ENCODE measurements around the gene FKBP3. TPM values are rescaled to one million over a fixed set of nuclear protein-coding genes. Genes with fewer than 3 reads are reported as not detected.

The FKBP3 gene
- total and polyA plus RNA-seq, 2 of the 8 experiments (the other 6 are each of a cell fraction or from before 2014, with no cell fraction given), result 36.0 to 149 TPM

GRCh38 chr14:45083976-45084722 is 50.1 kb downstream of the FKBP3 start, which contains the start of gene PRPF39:
PRPF39 (plus strand) TSS chr14:45084116; CDS start chr14:45095240, 11,124 bp downstream.
- Histone ChIP-seq H3K23ac (ENCODE audit: insufficient read length) (no peak within 1 kb of the TSS), H2BK120ac (replicated peaks; ENCODE audit: low read depth, low read length) (no peak within 1 kb of the TSS), H4K20me1 (replicated peaks in 1 of 2; ENCODE audit: control insufficient read depth in 1 of 2, insufficient read depth in 2 of 2, low read length in 2 of 2) (peaks cover 0 to 8% of the 10 kb centered on the region in 2 experiments), H3K14ac (ENCODE audit: insufficient read length) (peak within 1 kb of the TSS; percentile 77), H2AFZ (ENCODE audit: low read length) (peak within 1 kb of the TSS; percentile 99), H3K27me3 (replicated peaks in 1 of 4; ENCODE audit: control insufficient read depth in 3 of 4, extremely low read depth in 1 of 4, insufficient read depth in 3 of 4, low read length in 3 of 4) (no peaks in the 10 kb centered on the region), H2BK12ac (ENCODE audit: low read depth, low read length) (no peak within 1 kb of the TSS; the same call in 1 of the 2 replicates), H2BK5ac (ENCODE audit: low read depth, low read length) (peak within 1 kb of the TSS; percentile 71), H3K4me3 (ENCODE audit: extremely low read depth in 1 of 4, insufficient read depth in 2 of 4, low read depth in 3 of 4, low read length in 4 of 4) (peak within 1 kb of the TSS; percentile 82 to 90 (median 86)), H3K18ac (ENCODE audit: extremely low read depth, low read length) (peak within 1 kb of the TSS; percentile 42), H3K4me2 (ENCODE audit: insufficient read depth in 1 of 2, low read depth in 2 of 2, low read length in 2 of 2) (peak within 1 kb of the TSS; percentile 69 to 73), H2BK15ac (ENCODE audit: low read length) (no peak within 1 kb of the TSS), H4K8ac (ENCODE audit: extremely low read depth, insufficient read depth, low read length) (peak within 1 kb of the TSS; percentile 64; the same call in 1 of the 2 replicates), H4K91ac (replicated peaks; ENCODE audit: insufficient read length, low read length) (no peak within 1 kb of the TSS), H3K79me1 (ENCODE audit: low read depth, low read length) (no peaks in the 10 kb centered on the region; the same call in 1 of the 2 replicates), H2AK5ac (ENCODE audit: low read depth, low read length) (no peak within 1 kb of the TSS), H4K5ac (ENCODE audit: insufficient read length, low read depth, low read length) (peak within 1 kb of the TSS; percentile 85), H3K9me3 (ENCODE audit: insufficient read depth in 2 of 2, low read depth in 1 of 2, low read length in 1 of 2) (no peaks in the 10 kb centered on the region), H2BK20ac (ENCODE audit: low read length) (no peak within 1 kb of the TSS), H3K9ac (replicated peaks in 1 of 4; ENCODE audit: extremely low read depth in 1 of 4, low read depth in 3 of 4, low read length in 3 of 4) (peak within 1 kb of the TSS; percentile 55 to 95 (median 90)), H3K56ac (replicated peaks; ENCODE audit: insufficient read length, low read depth, low read length) (peak within 1 kb of the TSS; percentile 71), H3K79me2 (ENCODE audit: control insufficient read depth in 1 of 2, insufficient read depth in 2 of 2, low read length in 2 of 2) (peaks cover 25 to 52% of the 10 kb centered on the region in 2 experiments), H3K27ac (ENCODE audit: low read depth, low read length) (peak within 1 kb of the TSS; percentile 81), H3K4ac (replicated peaks; ENCODE audit: insufficient read length, low read depth, low read length) (peak within 1 kb of the TSS; percentile 55), H3K4me1 (replicated peaks in 1 of 4; ENCODE audit: control insufficient read depth in 3 of 4, insufficient read depth in 4 of 4, low read length in 3 of 4) (peaks cover 0 to 6% (median 4%) of the 10 kb centered on the region in 4 experiments; a peak in 3 of 7 replicates), H3K36me3 (ENCODE audit: control insufficient read depth in 2 of 4, insufficient read depth in 4 of 4, low read length in 3 of 4) (no peaks in the 10 kb centered on the region), H3K23me2 (ENCODE audit: low read depth, low read length) (peaks cover 3% of the 10 kb centered on the region; the same call in 1 of the 2 replicates)
- DNase-seq (ENCODE audit: low read depth in 1 of 2, low spot score in 2 of 2), result peak; percentile 72 to 96
- no peak for FAIRE-seq
- ChIA-PET POLR2A (ENCODE audit: partially characterized antibody) (interaction anchor here (0.8 to 2.3 kb wide), 5 partner anchors 33 to 633 kb away, joined by 3 to 12 read pairs (median 4); partner anchors contain the start of genes FANCM, KLHL28 and TOGARAM1), CTCF (ENCODE audit: partially characterized antibody) (interaction anchor here (0.6 to 2.3 kb wide), 2 partner anchors 171 to 1972 kb away, joined by 3 to 10 read pairs; no protein-coding TSS in a partner anchor)
- 2% methylated on average over 30 of the region's 49 CpGs; no CpG with 5 or more reads in 1 of the 2 experiments for WGBS, 2 experiments (ENCODE audit: extremely low coverage in 1 of 2, insufficient coverage in 1 of 2, insufficient read length in 1 of 2, insufficient replicate concordance in 2 of 2, low coverage in 1 of 2, low lambda C conversion rate in 2 of 2, missing lambda C conversion rate in 1 of 2)
- TF ChIP-seq YY1 (IDR thresholded peaks at IDR 0.05; ENCODE audit: low read depth, low read length), result peak; percentile 69; the same call in 1 of the 2 replicates
- peak; percentile 94 for TF ChIP-seq PHF8 (conservative IDR thresholded peaks at IDR 0.05; ENCODE audit: low read depth, low read length)
- TF ChIP-seq CREB1 (IDR thresholded peaks at IDR 0.05), result peak; percentile 32; the same call in 1 of the 2 replicates
- peak; percentile 88 for TF ChIP-seq NRF1 (IDR thresholded peaks at IDR 0.05; ENCODE audit: low read depth, low read length)
- TF ChIP-seq JUND (IDR thresholded peaks at IDR 0.05; ENCODE audit: low read length), result no peak
- peak; percentile 96 for TF ChIP-seq ASH2L (IDR thresholded peaks at IDR 0.05; ENCODE audit: low read length)
- TF ChIP-seq ATF3 (IDR thresholded peaks at IDR 0.05; ENCODE audit: insufficient read depth, low read depth, low read length), result peak; percentile 76
- no peak for TF ChIP-seq SIRT6 (IDR thresholded peaks at IDR 0.05; ENCODE audit: low read length)
- no peak for TF ChIP-seq SP4 (IDR thresholded peaks at IDR 0.05; ENCODE audit: low read length)
- peak; percentile 59 for TF ChIP-seq E2F6 (IDR thresholded peaks at IDR 0.05)
- TF ChIP-seq BCL11A (IDR thresholded peaks at IDR 0.05; ENCODE audit: low read depth in 2 of 2, low read length in 2 of 2), result no peak

All from H1 (cell line).